ENCODE measurements around the gene TP53I13. TPM values are rescaled to one million over a fixed set of nuclear protein-coding genes. Genes with fewer than 3 reads are reported as not detected.

Gene TP53I13
- total RNA-seq, 2 experiments from 2014 or later, result 154 to 155 TPM

DNA sequence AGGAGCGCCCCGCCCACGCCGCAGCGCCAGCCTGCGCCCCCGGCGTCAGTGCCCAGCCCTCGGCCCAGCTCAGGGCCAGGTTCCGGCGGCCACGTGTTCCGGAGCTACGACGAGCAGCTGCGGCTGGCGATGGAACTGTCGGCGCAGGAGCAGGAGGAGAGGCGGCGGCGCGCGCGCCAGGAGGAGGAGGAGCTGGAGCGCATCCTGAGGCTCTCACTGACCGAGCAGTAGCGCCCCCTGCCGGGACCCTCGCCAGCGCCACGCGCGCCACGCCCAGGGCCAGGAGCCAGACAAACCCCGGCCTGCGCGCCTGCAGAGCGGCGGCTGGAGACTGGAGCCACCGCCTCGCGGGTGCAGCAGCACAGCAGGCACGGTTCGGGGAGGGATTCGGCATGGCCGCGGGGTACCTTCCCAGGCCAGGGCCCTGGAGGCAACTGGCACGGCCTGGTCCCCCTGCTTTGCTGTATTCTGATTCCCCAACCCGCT, 44.9 kb downstream of the TP53I13 start:
- DNase-seq (peak; percentile 99), ATAC-seq (ENCODE audit: low read depth) (peak; percentile 38)
- Mint-ChIP-seq H3K4me1 (peaks cover 23% of the 10 kb centered on the region), H3K4me3 (peak overlapping the region; percentile 71), H3K27me3 (peaks cover 4% of the 10 kb centered on the region), H3K9me3 (no peaks in the 10 kb centered on the region), H3K27ac (no peak overlapping the region), H3K36me3 (no peaks in the 10 kb centered on the region)
- POLR2A ChIA-PET, result interaction anchor here (0.6 to 2.8 kb wide), 9 partner anchors 10 to 319 kb away, joined by 3 to 14 read pairs (median 4); partner anchors contain the start of gene CORO6

DNA sequence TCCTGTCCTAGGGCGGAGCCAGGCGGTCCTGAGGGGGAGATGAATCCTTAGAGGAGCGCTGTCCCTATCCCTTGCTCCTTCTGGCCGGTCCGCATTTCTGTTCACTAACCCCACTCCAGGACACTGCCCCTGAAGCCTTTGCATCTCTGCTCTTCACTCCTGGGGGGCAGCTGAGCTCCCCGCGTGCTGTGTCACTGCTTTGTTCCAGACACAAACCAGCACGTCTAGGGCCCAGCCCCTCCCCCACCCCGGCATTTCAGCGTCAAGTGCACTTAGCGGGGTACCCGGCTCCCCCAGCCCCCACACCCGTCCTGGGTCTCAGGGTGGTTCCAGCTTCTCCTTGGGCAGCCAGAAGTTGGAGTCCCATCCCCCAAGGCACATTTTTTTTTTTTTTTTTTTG, 45.4 kb downstream of the TP53I13 start:
- peaks cover 4% of the 10 kb centered on the region for H3K27me3 Mint-ChIP-seq
- DNase-seq (no peak), ATAC-seq (ENCODE audit: low read depth) (no peak)
- no peaks in the 10 kb centered on the region for H3K9me3 Mint-ChIP-seq
- POLR2A ChIA-PET, result interaction anchor here (0.6 to 2.8 kb wide), 9 partner anchors 9 to 319 kb away, joined by 3 to 14 read pairs (median 4); partner anchors contain the start of gene CORO6
- H3K27ac Mint-ChIP-seq, result peak overlapping the region; percentile 78
- H3K4me1 Mint-ChIP-seq, result peaks cover 23% of the 10 kb centered on the region
- H3K4me3 Mint-ChIP-seq, result peak overlapping the region; percentile 71
- no peaks in the 10 kb centered on the region for H3K36me3 Mint-ChIP-seq

DNA sequence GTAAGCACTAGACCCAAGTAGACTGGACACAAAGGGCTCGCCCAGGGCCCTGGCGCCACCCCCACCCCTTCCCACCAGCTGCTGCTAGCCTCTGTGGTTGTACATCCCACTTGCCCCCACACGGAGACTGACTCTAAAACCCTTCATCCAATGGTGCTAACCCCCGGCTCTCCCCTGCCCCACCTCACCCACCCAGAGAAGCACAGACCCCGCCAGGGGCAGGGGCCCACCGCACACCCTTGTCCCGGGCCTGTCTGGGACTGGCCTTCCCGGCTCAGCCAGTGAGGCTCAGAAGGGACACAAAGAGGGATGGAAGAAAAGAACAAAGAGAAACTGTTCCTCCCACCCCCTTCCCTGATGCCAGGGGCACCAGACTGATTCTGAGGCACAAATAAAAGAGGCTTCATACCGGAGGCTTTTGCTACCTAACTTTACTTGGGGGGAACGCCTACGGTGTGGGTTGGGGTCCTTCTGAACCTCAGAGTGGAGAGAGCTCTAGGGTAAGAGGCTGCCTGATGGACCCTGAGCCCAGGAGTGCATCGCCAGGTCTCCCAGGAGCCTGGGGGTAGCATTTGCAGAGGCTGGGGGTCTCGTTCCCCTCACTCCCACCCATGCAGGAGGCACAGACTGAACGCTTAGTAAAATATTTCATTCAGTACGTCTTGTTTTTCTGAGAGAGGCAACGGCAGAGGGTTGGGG, 46.0 kb downstream of the TP53I13 start:
- H3K27me3 Mint-ChIP-seq, result peaks cover 4% of the 10 kb centered on the region
- peaks cover 25% of the 10 kb centered on the region for H3K4me1 Mint-ChIP-seq
- no peaks in the 10 kb centered on the region for H3K36me3 Mint-ChIP-seq
- ATAC-seq (ENCODE audit: low read depth) (no peak), DNase-seq (no peak)
- POLR2A ChIA-PET, result interaction anchor here (0.7 to 4.2 kb wide), 11 partner anchors 9 to 320 kb away, joined by 3 to 55 read pairs (median 5); partner anchors contain the start of genes ABHD15, CORO6, SSH2 and TP53I13
- H3K4me3 Mint-ChIP-seq, result peak overlapping the region; percentile 82
- H3K9me3 Mint-ChIP-seq, result no peaks in the 10 kb centered on the region
- peak overlapping the region; percentile 94 for H3K27ac Mint-ChIP-seq

DNA sequence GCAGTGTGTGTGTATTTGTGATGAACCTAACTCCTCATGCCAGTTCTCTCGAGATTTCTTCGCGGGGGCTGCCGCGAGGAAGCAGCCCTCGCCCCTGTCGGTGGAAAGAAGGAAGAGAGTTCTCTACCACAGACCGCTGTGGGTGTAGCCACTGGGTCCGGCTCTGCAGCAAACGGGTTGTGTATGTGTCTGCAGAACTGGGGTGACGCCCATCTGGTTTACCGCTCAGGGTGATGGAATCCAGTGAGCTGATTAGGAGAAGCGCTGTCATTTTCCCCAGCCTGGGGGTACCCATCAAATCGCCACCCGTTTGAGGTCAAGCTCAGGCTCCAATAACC, 46.5 kb downstream of the TP53I13 start:
- Mint-ChIP-seq H3K4me1 (peaks cover 25% of the 10 kb centered on the region), H3K9me3 (no peaks in the 10 kb centered on the region), H3K36me3 (no peaks in the 10 kb centered on the region), H3K4me3 (peak overlapping the region; percentile 82), H3K27me3 (peaks cover 4% of the 10 kb centered on the region), H3K27ac (peak overlapping the region; percentile 94)
- POLR2A ChIA-PET, result interaction anchor here (0.9 to 4.2 kb wide), 9 partner anchors 23 to 321 kb away, joined by 3 to 55 read pairs (median 6); partner anchors contain the start of genes ABHD15, NUFIP2, SSH2 and TP53I13
- ATAC-seq (ENCODE audit: low read depth) (peak; percentile 44), DNase-seq (peak; percentile 81)

DNA sequence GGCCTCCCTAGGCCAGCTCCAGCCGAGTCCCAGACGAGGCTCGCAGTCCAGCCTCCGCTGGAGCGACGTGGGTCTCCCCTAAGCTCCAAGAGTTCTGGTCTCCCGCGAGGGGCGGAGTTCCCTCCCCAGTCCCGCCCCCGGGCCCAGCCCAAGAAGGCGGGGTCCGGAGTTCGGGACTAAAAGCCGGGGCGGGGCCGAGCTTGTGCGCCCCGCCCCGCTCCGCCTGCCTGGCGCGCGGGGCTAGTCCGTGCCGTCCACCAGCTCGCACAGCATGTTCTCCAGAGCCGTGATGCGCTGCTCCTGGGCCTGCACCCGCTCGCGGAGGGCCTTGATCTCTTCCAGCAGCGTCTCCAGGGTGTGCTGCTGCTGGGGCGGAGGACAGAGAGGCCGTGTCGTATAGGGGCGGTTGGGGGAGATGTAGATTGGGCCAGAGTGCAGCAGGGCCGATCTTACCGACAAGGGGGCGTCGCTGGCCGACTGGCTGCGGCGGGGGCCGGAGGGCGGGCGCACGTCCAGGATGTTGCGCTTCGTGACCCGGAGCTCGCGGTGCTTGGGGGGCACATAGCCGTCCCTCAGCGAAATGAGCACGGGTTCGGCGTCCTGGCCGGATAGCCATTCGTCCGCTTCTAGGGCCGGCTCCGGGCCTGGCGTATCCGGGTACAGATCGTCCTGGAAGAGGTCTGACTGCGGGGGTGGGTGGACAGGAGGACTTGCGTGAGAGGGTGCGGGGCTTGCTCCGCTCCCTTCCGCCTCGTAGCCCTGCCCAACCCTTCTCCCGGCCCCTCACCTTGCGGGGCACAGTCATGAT, 47.2 kb downstream of the TP53I13 start:
- Mint-ChIP-seq H3K27me3 (peaks cover 4% of the 10 kb centered on the region), H3K27ac (peak overlapping the region; percentile 94), H3K9me3 (no peaks in the 10 kb centered on the region), H3K4me3 (peak overlapping the region; percentile 82), H3K36me3 (no peaks in the 10 kb centered on the region), H3K4me1 (peaks cover 25% of the 10 kb centered on the region)
- DNase-seq (peak; percentile 94), ATAC-seq (ENCODE audit: low read depth) (peak; percentile 46)
- POLR2A ChIA-PET, result interaction anchor here (0.5 to 4.2 kb wide), 15 partner anchors 10 to 322 kb away, joined by 3 to 55 read pairs (median 6); partner anchors contain the start of genes ABHD15, NUFIP2, SSH2 and TP53I13

DNA sequence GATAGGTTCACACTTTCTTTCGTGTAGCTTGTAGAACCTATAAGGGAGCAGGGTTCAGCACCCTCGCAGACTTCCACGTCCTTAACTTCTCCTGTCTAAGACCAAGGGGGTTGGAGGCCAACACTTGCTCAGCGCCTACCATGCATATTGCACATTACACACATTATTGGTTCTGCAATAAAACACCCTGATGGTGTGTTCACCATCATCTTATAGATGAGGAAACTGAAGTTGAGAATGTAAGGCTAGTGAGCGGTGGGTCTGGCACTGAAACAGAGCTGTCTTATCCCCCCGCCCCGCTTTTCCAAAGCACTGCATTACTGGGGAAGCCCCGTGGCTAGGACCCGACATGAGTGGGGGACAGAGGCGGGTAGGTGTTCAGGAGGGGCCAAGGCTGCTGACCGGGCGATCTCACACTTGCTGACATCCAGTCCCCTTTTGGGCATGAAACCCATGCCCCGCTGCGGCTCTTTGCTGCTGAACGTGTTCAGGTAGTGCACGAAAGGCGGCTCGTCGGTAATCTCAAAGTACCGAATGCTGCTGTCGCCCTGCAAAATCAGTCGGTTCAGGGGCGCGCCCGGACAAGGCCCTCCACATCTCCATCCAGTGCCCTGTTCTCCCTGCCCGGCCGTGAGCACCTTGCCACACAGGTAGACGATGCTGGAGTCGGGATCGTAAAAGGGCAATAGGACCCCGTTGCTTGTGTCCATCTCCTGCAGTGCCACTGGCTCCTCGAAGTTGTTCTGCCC, 48.0 kb downstream of the TP53I13 start:
- peak; percentile 55 for DNase-seq
- H3K27ac Mint-ChIP-seq, result peak overlapping the region; percentile 94
- H3K4me3 Mint-ChIP-seq, result peak overlapping the region; percentile 82
- H3K9me3 Mint-ChIP-seq, result no peaks in the 10 kb centered on the region
- H3K4me1 Mint-ChIP-seq, result peaks cover 25% of the 10 kb centered on the region
- no peaks in the 10 kb centered on the region for H3K36me3 Mint-ChIP-seq
- no peak for ATAC-seq (ENCODE audit: low read depth)
- POLR2A ChIA-PET, result interaction anchor here (0.5 to 4.2 kb wide), 27 partner anchors 9 to 314 kb away, joined by 3 to 55 read pairs (median 6); partner anchors contain the start of genes ABHD15, ANKRD13B, SSH2 and TP53I13
- peaks cover 4% of the 10 kb centered on the region for H3K27me3 Mint-ChIP-seq

DNA sequence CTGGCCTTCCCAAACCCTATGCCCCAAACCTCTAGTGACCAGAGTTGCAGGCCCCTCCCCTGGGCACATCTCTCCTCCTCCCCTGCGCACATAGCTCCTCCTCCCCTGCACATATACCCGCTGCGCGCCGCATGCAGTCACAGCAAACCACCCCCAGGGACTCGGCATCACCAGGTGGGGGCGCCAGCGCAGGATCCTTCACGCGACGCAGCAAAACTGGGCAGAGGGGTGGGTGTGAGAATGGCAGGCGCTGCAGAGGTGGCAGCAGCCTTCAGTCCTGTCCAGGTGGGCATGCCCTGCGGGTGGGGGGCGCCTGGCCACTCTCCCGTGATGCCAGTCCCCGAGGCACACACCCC, 48.6 kb downstream of the TP53I13 start:
- Mint-ChIP-seq H3K4me1 (peaks cover 28% of the 10 kb centered on the region), H3K9me3 (no peaks in the 10 kb centered on the region)
- POLR2A ChIA-PET, result interaction anchor here (0.6 to 4.2 kb wide), 19 partner anchors 16 to 323 kb away, joined by 3 to 55 read pairs (median 7); partner anchors contain the start of genes ABHD15, ANKRD13B, NUFIP2 and SSH2

DNA sequence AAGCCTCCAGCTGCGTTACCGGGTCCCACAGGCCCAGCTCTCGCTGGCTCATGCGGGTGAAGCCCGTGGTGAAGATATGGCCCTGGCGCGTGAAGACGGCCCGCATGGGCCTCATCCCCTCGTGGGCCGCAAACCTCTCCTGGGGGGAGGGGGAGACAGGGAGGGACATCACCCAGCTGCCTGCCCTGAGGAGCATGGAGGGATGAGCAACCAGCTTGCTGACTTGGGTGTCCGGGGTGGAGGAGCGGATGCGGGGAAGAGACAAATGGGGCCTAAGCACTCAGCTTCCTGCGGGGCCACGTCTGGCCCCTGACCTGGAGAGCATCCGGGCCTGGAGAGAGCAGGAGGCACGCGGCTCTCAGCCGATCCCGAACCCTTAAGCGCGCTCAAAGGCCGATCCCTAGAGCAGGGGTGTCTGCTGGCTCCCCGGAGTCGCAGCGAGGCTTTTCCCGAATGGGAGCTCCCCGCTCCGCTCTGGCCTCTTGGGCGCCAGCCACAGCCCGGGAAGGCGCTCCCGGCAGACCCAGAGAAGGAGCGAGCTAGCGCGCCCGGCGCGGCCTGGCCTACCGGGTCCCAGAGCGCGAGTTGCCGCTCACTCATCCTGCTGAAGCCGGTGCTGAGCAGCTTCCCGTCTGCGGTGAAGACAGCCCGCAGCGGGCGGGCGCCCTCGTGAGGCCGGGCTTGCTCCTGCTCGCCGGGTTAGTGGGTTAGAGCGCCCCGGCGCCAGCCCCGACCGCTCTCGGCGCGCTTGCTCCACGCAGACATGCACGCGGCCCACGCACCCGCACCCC, 49.2 kb downstream of the TP53I13 start:
- peak; percentile 38 for ATAC-seq (ENCODE audit: low read depth)
- DNase-seq, result peak; percentile 93
- Mint-ChIP-seq H3K4me1 (peaks cover 30% of the 10 kb centered on the region), H3K27me3 (peaks cover 8% of the 10 kb centered on the region), H3K27ac (peak overlapping the region; percentile 94), H3K4me3 (peak overlapping the region; percentile 82), H3K36me3 (no peaks in the 10 kb centered on the region), H3K9me3 (no peaks in the 10 kb centered on the region)
- POLR2A ChIA-PET, result interaction anchor here (0.6 to 4.2 kb wide), 19 partner anchors 16 to 324 kb away, joined by 3 to 55 read pairs (median 7); partner anchors contain the start of genes ABHD15, ANKRD13B, NUFIP2 and SSH2

More for the DNA sequence above, 48.6 kb downstream of the TP53I13 start:
- Mint-ChIP-seq H3K4me3 (peak overlapping the region; percentile 82), H3K27me3 (peaks cover 7% of the 10 kb centered on the region), H3K27ac (peak overlapping the region; percentile 94), H3K36me3 (no peaks in the 10 kb centered on the region)
- ATAC-seq (ENCODE audit: low read depth), result peak; percentile 62
- peak; percentile 93 for DNase-seq

DNA sequence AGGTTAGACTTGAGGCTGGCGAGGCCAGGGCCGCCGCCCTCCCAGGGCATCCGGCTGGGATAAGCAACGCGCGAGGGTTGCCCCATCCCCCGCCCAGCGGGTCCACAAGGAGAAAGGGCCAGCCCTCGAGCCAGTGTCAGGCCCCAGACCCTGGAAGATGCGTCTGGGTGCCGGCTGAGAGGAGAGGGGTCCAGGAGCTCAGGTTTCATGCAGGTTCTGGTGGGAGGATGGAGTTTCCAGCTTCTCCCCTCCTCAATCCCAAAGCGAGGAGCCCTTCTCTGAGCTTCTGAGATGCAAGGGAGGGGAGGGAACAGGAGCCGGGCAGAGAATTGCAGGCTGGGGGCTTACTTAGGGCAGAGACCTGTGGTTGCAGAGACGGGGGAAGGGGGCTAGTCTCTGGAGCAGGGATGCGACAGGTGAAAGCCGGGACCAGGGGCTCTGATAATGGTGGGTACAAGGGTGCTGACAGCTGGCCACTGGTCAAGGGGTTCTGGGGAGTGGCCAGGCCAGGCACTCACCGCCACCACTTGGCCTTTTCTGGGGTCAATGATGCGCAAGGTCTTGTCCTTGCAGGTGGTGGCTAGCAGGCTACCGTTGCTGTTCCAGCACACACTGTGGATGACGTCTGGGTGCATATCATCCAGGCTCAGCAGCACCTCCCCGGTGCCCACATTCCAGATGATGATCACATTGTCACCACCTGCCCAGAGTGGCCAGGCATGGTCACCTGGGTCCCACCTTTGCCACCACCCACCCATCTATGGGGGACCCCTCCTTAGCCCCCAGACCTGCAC, 50.0 kb downstream of the TP53I13 start:
- Mint-ChIP-seq H3K27ac (no peak overlapping the region), H3K27me3 (peaks cover 8% of the 10 kb centered on the region), H3K9me3 (no peaks in the 10 kb centered on the region), H3K4me1 (peaks cover 35% of the 10 kb centered on the region), H3K4me3 (peak overlapping the region; percentile 25), H3K36me3 (no peaks in the 10 kb centered on the region)
- no peak for ATAC-seq (ENCODE audit: low read depth)
- POLR2A ChIA-PET, result interaction anchor here (1.0 to 4.2 kb wide), 12 partner anchors 15 to 312 kb away, joined by 3 to 55 read pairs (median 12); partner anchors contain the start of genes ABHD15, ANKRD13B, SSH2 and TP53I13
- no peak for DNase-seq

DNA sequence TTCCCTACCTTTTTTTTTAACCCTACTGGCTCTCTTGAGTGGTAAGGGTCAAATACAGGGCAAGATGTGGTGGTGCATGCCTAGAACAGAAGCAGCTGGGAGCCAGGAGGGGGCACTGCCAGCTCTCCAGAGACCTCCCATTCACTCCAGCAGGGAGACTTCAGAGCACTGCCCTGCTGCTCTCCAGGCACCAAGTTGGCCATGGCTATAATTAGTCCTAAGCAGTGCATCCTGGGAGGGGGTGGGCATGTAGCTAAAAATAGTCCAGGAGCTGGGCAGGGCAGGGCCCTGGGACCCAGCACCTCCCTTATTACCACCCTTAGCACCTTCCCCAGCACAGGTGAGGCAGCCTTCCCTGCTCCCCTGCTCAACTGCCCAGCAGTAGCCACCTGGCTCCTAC, 50.8 kb downstream of the TP53I13 start:
- Mint-ChIP-seq H3K27me3 (peaks cover 8% of the 10 kb centered on the region), H3K36me3 (no peaks in the 10 kb centered on the region), H3K4me1 (peaks cover 39% of the 10 kb centered on the region), H3K4me3 (no peak overlapping the region), H3K9me3 (no peaks in the 10 kb centered on the region), H3K27ac (no peak overlapping the region)
- POLR2A ChIA-PET, result interaction anchor here (2.7 kb wide), 1 partner anchor 311 kb away, joined by 22 read pairs; the partner anchor contains the start of gene SSH2
- no peak for ATAC-seq (ENCODE audit: low read depth)
- DNase-seq, result no peak

DNA sequence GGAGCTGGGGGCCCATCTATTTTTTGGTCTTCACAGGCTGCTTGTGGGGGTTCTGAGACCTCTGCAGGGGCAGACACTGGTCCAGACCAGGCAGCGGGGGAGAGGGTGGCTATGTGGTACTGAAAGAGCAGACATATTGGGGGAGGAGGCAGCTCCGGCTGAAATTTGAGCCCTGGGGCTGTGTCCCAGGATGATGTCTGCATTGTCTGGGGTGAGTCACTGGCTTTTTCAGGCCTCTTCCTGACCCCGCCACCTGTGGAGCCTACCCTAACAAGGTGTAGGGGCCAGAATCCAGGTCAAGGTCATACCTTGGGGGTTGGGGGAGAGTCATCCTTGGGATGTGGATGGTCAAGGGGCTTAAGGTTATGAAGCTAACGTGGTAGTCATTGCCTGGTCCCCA, 51.8 kb downstream of the TP53I13 start:
- Mint-ChIP-seq H3K4me1 (peaks cover 40% of the 10 kb centered on the region), H3K36me3 (peaks cover 2% of the 10 kb centered on the region), H3K27me3 (peaks cover 8% of the 10 kb centered on the region), H3K4me3 (no peak overlapping the region), H3K9me3 (no peaks in the 10 kb centered on the region), H3K27ac (no peak overlapping the region)
- POLR2A ChIA-PET, result no interaction called here
- ATAC-seq (ENCODE audit: low read depth), result no peak
- DNase-seq, result no peak

All from activated naive CD8-positive, alpha-beta T cell treated with anti-CD3 and anti-CD28 coated beads, Interleukin-2, amount 10 ng/mL, durations not matched to agents 7 days and 5 days (primary cell).